HUES6 (cell line): Measurements from ENCODE around the gene WWOX.

Source experiments
- H3K27ac ChIP-seq: 2 replicates; pipeline ENCODE4 v1.7.0; 2013; ENCODE audit warnings: low read depth, mild to moderate bottlenecking, low read length, inconsistent platforms
- H3K27me3 ChIP-seq: 2 replicates; pipeline ENCODE4 v1.6.1; 2013; ENCODE audit warnings: low read length; ENCODE audit not compliant: control insufficient read depth, insufficient read depth
- H3K36me3 ChIP-seq: 2 replicates; pipeline ENCODE4 v1.6.1; 2013; ENCODE audit warnings: low read length; ENCODE audit not compliant: control insufficient read depth, insufficient read depth
- H3K4me1 ChIP-seq: 2 replicates; pipeline ENCODE4 v1.6.1; 2013; ENCODE audit warnings: low read length; ENCODE audit not compliant: control insufficient read depth, insufficient read depth
- H3K4me3 ChIP-seq: 2 replicates; pipeline ENCODE4 v1.5.1; 2013; ENCODE audit warnings: low read depth, low read length
- H3K9ac ChIP-seq: one replicate; pipeline ENCODE4 v1.6.1; 2013; ENCODE audit warnings: mild to moderate bottlenecking, low read length
- H3K9me3 ChIP-seq: 2 replicates; pipeline ENCODE4 v1.6.1; 2013; ENCODE audit warnings: low read depth, low read length; ENCODE audit not compliant: control insufficient read depth, insufficient read depth

WWOX gene

GRCh38 chr16:78102865-78103264 is 3.4 kb downstream of the WWOX start:
- Histone ChIP-seq H3K4me1 (no peaks in the 10 kb centered on the region), H3K4me3 (no peak overlapping the region), H3K9me3 (no peaks in the 10 kb centered on the region), H3K27me3 (no peaks in the 10 kb centered on the region), H3K27ac (no peak overlapping the region), H3K36me3 (0 out of 2 replicates have a peak, but pooled peaks cover 2% of the 10 kb centered on the region), H3K9ac (no peak overlapping the region)

- Histone ChIP-seq H3K27me3 (no peaks in the 10 kb centered on the region), H3K9me3 (no peaks in the 10 kb centered on the region), H3K36me3 (peaks cover 9% of the 10 kb centered on the region; the same call in 1 of the 2 replicates), H3K9ac (no peak overlapping the region), H3K4me1 (no peaks in the 10 kb centered on the region), H3K27ac (no peak overlapping the region), H3K4me3 (no peak overlapping the region)
Observed at GRCh38 chr16:78105517-78105916, 6.1 kb downstream of the WWOX start.

DNA sequence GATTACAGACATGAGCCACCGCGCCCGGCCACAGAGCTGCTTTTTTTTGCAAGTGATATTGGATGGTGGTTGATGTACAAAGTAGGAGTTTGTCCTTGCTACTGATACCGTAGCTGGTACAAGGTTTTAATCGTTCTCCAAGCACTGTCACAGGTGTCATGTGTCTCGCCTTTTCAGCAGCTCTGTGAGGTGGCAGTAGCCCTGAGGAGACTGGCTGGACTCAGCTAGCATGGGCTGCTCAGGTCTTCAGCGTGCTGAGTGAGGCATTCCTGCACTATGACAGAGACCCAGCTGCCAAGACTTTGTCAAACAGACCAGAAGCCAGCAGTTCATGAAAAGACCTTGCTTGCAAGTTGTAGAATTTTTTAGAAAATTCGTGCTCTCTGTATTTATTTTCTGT is 7.2 kb downstream of the WWOX start:
- H3K4me3 ChIP-seq = no peak overlapping the region
- H3K27me3 ChIP-seq = no peaks in the 10 kb centered on the region
- H3K9me3 ChIP-seq = no peaks in the 10 kb centered on the region
- H3K36me3 ChIP-seq = peaks cover 12% of the 10 kb centered on the region; the same call in 1 of the 2 replicates
- no peaks in the 10 kb centered on the region for H3K4me1 ChIP-seq
- no peak overlapping the region for H3K27ac ChIP-seq
- no peak overlapping the region for H3K9ac ChIP-seq

DNA sequence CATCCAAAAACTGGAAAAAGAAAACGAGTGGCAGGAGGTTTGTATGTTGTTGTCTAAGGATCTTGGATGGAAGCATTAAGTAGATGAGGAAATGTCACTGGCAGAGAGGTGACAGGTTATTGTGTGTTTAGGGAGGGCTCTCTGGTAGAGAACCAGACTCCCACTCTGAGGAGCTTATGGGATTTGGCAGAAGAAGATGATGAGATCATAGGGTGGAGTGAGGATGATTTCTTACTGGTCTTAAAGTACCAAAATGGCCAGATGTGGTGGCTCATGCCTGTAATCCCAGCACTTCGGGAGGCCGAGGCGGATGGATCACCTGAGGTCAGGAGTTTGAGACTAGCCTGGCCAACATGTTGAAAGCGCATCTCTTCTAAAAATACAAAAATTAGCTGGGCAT is 9.0 kb downstream of the WWOX start:
- peaks cover 17% of the 10 kb centered on the region for H3K36me3 ChIP-seq
- no peak overlapping the region for H3K4me3 ChIP-seq
- H3K4me1 ChIP-seq = no peaks in the 10 kb centered on the region
- no peaks in the 10 kb centered on the region for H3K9me3 ChIP-seq
- H3K9ac ChIP-seq = no peak overlapping the region
- no peaks in the 10 kb centered on the region for H3K27me3 ChIP-seq
- no peak overlapping the region for H3K27ac ChIP-seq

- no peaks in the 10 kb centered on the region for H3K4me1 ChIP-seq
- H3K27ac ChIP-seq = no peak overlapping the region
- no peaks in the 10 kb centered on the region for H3K9me3 ChIP-seq
- no peak overlapping the region for H3K4me3 ChIP-seq
- H3K27me3 ChIP-seq = no peaks in the 10 kb centered on the region
- H3K36me3 ChIP-seq = peaks cover 50% of the 10 kb centered on the region
- H3K9ac ChIP-seq = no peak overlapping the region
Observed at GRCh38 chr16:78113258-78113657, 13.8 kb downstream of the WWOX start.

DNA sequence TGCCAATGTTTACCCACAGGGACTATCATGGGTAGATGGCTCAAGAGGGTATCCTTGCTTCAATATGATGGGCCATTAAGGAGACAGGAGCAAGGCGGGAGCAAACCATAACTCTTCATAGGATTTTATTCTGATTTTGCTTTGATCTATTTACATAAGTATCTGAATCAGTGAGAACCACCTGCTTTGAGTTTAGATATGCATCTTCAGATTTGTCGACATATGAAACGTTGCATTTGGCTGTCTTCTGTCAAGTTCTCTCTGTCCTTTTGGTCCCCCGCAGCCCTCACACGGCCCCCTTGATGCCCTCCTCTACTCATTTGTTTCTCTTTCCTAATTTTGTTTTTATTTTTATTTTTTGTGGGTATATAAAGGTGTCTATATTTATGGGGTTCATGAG is 16.2 kb downstream of the WWOX start:
- Histone ChIP-seq H3K9ac (no peak overlapping the region), H3K4me1 (no peaks in the 10 kb centered on the region), H3K9me3 (no peaks in the 10 kb centered on the region), H3K27me3 (no peaks in the 10 kb centered on the region), H3K4me3 (no peak overlapping the region), H3K36me3 (peaks cover 57% of the 10 kb centered on the region), H3K27ac (no peak overlapping the region)

- Histone ChIP-seq H3K27me3 (no peaks in the 10 kb centered on the region), H3K27ac (no peak overlapping the region), H3K4me3 (no peak overlapping the region), H3K4me1 (no peaks in the 10 kb centered on the region), H3K9me3 (no peaks in the 10 kb centered on the region), H3K36me3 (peaks cover 53% of the 10 kb centered on the region), H3K9ac (no peak overlapping the region)
Observed at GRCh38 chr16:78116946-78117345, 17.5 kb downstream of the WWOX start.

DNA sequence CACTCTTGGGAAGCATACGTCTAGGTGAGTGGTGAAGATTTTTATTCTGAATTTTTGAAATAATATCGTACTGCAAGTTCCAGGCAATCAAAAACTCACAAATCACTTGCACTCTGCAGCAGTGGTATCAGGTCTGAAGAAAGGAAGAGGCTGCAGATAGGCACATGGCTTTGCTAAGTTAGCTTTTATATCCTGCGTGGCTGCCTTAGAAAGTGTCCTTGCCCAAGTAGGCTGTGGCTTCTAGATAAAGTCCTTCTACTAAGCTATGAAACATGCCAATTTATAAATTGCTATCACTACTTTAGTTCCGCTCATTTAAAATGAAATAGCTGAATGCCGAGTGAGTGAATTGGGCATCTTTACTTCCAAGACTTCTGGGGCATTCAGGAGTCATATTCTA is 17.9 kb downstream of the WWOX start:
- H3K9me3 ChIP-seq = no peaks in the 10 kb centered on the region
- no peak overlapping the region for H3K27ac ChIP-seq
- H3K36me3 ChIP-seq = peaks cover 50% of the 10 kb centered on the region
- H3K4me1 ChIP-seq = no peaks in the 10 kb centered on the region
- no peaks in the 10 kb centered on the region for H3K27me3 ChIP-seq
- no peak overlapping the region for H3K9ac ChIP-seq
- no peak overlapping the region for H3K4me3 ChIP-seq

- Histone ChIP-seq H3K27me3 (no peaks in the 10 kb centered on the region), H3K4me1 (no peaks in the 10 kb centered on the region), H3K27ac (no peak overlapping the region), H3K9me3 (no peaks in the 10 kb centered on the region), H3K36me3 (peaks cover 47% of the 10 kb centered on the region), H3K4me3 (no peak overlapping the region), H3K9ac (no peak overlapping the region)
Observed at GRCh38 chr16:78118469-78119025, 19.1 kb downstream of the WWOX start.

DNA sequence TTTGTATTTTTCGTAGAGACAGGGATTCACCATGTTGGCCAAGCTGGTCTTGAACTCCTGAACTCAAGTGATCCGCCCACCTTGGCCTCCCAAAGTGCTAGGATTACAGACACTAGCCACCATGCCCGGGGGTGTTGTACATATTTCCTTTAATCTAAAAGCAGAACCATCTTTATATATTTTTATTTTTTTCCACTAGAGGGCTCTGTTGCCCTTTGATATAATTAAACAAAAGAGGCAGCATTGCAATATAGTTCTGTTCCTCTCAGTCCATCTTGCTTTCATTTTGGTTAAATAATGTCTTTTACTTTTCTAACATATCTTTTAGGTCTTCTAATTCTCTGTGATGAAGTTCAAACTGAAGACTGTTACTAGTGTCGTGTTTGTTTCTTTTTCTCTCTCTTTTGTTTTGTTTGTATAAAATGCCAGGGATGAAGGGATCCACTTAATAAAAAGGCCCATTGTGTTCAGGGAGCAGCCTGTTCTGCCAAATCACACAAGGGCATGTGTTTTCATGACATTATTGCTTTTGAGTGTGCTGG is 23.4 kb downstream of the WWOX start:
- no peak overlapping the region for H3K9ac ChIP-seq
- no peak overlapping the region for H3K4me3 ChIP-seq
- H3K27ac ChIP-seq = no peak overlapping the region
- no peaks in the 10 kb centered on the region for H3K4me1 ChIP-seq
- H3K36me3 ChIP-seq = peaks cover 19% of the 10 kb centered on the region
- H3K27me3 ChIP-seq = no peaks in the 10 kb centered on the region
- H3K9me3 ChIP-seq = no peaks in the 10 kb centered on the region

- Histone ChIP-seq H3K4me3 (no peak overlapping the region), H3K4me1 (no peaks in the 10 kb centered on the region), H3K36me3 (no peaks in the 10 kb centered on the region), H3K9me3 (no peaks in the 10 kb centered on the region), H3K27me3 (no peaks in the 10 kb centered on the region), H3K27ac (no peak overlapping the region), H3K9ac (no peak overlapping the region)
Observed at GRCh38 chr16:78125112-78125844, 25.8 kb downstream of the WWOX start.
